Stimulated activated CD4-positive, alpha-beta T cell treated with anti-CD3 and anti-CD28 coated beads, Interleukin-4, amount 100 ng/mL, for 1 hour (primary cell): ENCODE measurements around the gene ZNF746.

Source experiments
- DNase-seq: peaks from one replicate; pipeline ENCODE4 v3.0.0-alpha.2; 2020

The ZNF746 gene

DNA sequence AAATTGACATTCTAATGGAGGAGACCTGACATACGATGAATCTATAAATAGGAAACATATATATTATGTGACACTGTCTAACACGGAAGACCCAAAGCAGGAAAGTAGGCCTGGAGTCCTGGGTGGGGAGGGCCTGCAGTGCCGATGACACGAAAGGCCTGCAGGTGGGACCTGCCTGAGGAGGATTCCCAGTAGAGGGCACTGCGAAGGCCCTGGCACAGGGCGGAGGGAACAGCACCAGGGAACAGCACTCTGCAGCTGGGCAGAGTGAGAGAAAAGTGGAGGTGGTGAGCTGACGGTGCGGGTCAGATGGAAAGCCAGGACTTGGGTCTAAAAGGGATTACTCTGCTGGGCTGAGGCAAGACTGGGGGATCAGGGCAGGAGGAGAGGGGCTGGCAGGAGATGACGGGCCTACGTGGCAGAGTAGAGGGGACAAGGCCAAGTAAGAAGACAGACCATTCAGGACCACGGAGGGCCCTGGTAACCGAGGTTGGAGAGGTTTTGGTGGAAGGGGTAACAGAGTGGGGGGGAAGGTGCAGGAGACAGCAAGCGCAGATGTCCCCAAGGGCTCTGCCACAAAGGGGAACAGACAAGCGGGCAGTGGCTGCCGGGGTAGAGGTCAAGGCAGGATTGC, 8.1 kb downstream of the ZNF746 start:
- no peak for DNase-seq

DNA sequence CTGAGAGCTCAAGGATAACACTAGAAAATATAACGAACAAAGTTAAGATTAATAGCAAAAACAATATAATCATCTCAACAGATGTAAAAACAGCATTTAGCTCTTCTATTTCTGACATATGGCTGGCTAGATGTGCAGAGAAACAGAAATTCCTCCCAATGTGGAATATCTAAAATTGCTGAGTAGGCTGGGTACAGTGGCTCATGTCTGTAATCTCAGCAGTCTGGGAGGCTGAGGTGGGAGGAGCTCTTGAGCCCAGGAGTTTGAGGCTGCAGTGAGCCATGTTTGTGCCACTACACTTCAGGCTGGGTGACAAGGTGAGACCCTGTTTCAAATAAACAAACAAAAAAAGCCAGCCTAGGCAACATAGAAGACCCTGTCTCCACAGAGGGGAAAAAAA, 18.0 kb downstream of the ZNF746 start:
- DNase-seq = no peak

DNA sequence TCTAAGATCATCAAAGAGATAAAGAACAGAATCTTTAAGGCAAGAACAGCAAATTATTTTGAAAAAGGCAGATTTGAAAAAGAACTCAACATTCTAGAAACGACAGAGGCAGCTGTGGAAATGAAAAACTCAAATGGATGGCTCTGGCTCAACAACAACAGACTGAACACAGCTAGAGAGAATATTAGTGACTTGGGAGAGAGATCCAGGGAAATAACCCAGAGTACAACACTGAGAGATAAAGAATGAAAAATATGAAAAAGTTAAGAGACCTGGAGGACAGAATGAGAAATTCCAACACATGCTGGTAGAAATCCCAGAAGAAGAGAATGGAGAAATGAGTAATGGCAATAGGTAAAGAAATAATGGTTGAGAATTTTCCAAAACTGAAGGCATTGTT, 18.9 kb downstream of the ZNF746 start:
- DNase-seq = no peak

DNA sequence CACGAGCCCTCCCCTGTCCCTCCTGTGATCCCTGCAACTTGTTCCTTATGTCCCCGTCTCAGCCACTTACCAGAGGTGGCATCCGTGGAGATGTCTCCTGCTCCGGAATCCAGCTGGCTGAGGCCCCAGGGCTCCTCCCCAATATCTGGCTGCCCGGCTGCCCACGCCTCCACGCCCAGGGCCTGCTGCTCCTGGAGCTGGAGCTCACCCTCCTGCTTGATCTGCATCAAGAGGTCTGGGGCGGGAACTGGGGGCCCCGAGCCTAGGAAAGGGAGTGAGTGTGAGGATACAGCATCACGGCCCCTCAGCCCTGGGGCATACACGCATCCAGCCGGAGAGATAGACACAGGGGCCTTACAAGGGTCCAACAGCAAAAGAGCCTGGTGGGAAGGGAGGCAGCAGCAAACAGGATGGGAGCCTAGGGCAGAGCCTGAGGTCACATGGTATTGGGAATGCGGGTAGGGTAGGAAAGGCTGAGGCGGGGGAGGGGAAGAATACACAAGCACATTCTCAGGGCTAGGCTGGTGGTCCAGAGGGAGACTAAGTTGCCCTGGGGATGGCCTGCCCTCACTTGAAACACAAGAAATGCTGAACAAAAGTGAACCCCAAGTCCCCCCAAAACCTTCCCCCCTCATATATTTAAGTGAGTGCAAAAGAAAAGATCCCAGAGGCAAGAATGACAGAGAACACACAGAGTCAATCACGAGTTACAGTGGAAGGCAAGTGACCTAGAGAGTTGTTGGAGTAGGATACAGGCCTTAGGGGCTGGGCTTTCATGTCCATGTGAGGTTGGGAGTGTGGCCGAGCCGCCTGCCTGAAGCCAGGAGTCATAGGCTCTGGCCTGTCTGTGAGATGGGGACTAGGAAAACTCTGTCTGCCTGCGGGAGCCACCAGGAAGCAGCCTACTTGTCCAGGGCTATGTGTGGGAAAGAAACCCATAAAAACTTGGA, 19.8 kb downstream of the ZNF746 start:
- DNase-seq = no peak

DNA sequence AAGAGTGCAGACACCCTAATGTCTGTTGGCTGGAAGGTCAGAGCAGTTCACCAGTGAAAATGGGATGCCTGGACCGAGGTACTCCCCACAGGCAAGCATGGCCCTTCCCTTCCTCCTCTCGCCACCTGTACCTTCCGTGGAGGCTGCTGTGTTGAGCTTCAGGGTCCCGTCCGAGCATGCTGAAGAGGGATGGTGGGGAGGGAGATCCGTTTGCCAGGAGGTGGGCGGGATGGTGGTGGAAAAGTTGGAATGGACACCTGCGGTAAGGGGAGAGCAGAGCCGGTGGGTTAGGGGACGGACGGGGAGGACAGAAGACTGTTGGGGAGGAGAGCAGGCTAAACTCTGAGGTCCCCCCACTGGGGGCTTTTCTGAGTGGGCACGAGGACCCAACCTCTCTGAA, 20.8 kb downstream of the ZNF746 start:
- DNase-seq = no peak

DNA sequence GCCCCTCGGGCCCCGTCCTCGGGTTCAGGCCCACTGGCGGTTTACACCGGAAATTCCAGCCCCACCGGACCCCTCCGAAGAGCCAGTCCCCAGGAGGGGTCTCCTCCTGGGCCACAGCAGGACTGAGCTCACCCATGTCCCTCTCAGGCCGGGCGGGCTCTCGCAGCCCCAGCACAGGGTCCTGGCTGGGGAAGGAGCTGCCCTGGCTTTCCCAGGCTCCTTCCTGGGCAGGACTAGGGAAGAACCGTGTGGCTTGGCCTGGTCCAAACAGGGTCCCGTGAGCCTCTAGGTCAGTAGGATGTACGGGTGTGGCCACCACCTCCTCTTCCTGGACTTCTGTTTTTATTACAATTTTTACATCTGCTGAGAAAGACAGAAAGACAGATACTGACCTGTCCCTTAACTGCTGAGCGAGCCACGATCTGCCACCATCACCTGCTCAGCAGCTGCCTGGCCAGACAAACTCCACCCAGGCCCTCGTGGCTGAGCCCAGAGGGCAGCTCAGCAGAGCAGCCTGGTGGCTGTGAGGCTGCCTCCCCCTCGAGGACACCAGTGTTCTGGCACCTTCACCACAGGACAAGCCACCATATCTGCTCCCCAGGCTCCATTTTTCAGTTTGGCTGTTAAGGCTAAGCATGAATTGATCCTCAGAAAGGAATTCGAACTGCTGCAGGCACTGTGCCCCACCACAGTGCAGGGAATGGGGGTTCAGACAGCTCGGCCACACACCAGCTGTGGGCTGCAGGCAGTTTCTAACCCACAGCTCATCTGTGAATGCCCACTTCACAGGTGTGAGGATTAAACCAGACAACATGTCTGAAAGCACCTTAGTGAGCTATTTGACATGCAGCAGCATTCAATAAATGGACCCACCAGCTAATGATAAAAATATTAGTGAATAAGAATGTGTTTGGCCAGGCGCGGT, 22.2 kb downstream of the ZNF746 start:
- no peak for DNase-seq

DNA sequence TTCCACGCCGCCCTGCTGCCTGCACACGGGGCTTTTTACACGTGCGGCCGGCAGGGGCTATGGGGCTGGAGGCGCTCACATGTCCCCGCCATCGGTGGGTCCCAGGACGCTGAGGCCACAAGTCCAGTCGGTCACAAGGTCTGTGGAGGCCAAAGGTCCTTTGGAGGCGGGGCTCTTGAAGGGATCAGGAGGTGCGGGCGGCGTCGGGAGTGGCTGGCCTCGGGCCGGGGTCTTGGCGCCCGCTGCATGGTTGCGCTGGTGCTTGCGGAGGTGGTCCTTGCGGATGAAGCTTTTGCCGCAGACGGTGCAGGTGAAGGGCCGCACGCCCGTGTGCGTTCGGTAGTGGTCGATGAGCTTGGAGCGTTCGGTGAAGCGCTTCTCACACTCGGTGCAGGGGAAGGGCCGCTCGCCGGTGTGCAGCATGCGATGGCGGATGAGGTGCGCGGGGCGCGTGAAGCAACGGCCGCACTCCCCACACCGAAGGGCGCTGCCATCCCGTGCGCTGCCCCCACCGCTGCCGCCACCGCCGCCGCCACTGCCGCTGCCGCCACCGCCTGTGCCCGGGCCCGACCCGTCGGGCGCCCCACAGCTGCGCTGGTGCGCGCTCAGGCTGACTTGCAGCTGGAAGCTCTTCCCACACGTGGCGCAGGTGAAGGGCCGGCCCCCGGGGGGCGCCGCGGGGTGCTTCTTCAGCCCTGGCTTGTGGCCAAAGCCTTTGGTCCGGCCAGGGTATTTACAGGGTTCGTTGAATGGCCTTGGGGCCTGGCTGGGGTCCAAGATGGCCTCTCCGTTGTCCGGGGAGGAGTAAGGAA, 23.1 kb downstream of the ZNF746 start:
- no peak for DNase-seq

DNA sequence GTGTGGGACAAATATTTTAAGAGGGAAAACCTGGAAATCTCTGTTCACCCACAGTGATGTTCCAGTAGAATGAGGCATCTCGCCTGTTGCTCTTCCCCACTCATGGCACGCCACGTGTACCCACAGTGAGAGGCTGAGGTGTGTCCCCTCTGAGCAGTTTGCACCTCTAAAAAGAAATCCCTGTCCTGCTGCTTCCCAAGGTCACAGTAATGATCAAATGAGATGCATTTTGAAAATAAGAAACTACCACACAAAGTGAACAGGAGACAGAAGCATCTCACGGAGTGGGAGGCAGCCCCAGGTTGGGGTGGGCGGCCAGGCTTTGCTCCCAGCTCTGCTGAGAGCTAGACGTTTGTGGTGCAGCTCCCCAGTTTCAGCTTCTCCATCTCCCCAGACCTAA, 24.4 kb downstream of the ZNF746 start:
- DNase-seq = no peak

DNA sequence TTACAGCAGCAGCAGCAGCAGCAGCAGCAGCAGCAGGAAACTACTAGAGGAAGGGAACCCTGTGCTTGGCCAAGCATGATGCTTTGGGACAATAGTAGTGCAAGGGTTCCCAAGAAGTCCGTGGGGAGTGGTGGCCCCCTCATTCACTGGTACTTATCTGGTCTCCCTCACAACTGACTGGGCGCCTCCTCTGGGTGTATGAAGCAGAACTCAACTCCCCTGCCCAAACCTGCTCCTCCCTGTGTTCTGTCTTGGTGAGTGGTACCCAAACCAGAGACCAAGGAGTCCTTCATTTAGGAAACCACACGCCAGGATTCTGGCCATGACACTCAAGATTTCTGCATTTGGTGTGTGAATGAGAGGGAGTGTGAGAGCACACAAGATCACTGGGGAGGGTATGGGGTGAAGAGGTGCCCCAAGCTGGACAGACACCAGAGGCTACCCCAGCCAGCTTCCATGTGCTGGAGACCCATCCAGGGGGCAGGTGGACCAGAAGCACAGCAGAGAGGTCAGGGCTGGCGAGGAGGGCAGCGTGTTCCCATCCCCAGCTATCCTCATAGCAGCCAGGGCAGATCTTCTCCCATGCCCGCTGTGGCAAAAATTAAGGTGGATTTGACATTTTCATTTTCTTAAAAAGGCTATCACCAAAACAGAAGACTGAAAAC, 26.2 kb downstream of the ZNF746 start:
- DNase-seq = no peak

DNA sequence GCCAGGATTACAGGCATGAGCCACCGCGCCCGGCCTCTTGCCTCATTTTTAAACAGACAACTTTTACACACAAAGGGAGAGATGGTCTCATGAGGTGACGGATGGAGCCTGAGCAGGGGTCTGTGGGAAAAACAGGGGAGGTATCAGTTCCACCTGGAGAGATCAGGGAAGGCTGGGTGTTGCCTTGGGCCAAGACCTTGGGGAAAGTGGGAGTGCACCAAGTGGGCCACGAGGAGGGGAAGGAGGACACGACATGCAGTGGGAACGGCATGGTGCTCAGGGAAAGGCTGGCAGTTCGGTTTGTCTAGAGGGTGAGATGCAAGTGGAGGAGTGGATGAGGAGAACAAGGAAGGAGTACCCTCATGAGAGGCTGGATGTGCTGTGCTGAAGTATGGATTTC, 27.8 kb downstream of the ZNF746 start:
- DNase-seq = no peak

DNA sequence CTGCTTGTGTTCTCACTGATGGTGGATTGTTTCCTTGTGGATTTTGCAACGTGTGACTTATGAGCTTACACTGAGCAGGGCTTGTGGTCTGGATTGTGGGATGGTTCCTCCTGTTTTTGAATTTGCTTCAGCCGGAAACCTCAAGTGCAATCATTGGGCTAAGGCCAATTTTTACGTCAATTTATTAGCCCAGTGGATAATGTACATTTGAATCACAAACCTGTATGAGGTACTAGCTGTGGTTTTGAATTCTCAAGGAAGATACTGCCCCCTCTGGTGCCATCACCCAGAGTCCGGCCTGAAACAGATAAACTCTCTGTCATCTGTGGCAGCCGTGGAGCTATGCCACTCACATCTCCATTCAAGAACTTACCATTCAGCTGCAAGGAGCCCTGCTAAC, 29.4 kb downstream of the ZNF746 start:
- DNase-seq = no peak

DNA sequence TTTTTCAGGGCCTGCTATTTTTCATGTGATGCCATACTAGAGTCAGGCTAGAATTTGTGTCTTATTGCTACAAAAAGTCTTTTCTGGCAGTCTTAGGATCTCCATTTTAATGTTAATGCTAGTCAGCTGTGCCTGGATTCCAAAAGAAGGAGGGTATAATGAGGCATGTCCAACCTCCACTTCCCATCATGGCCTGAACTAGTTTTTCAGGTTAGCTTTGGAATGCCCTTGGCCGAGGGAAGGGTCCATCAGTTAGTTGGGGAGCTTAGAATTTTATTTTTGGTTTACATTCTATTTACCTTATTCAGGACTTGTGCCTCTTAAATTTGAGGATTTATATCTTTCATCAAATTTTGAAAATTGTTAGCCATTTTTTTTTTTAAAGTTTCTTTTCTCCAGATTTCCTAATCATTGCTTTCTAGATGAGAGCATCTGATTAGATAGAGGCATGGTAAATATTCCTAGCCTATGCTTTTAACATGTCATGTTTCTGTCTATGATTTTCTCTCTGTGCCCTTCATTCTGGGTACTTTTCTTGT, 30.2 kb downstream of the ZNF746 start:
- no peak for DNase-seq

DNA sequence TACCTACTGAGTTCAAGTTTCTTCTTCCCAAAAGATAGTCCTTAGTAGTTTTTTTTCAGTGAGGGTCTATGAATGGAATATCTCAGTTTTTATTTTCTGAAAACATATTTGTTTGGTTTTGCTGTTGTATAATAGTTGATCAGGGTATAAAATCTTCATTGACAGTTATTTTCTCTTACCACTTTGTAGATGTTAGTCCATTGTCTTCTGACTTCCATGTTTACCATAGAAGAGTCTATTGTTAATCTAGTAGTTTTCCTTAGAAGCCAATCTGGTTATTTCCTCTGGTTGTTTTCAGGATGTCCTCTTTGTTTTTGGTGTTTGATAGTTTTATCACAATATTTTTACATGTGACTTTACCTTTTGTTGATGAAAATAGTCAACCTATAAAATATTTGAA, 31.2 kb downstream of the ZNF746 start:
- no peak for DNase-seq

DNA sequence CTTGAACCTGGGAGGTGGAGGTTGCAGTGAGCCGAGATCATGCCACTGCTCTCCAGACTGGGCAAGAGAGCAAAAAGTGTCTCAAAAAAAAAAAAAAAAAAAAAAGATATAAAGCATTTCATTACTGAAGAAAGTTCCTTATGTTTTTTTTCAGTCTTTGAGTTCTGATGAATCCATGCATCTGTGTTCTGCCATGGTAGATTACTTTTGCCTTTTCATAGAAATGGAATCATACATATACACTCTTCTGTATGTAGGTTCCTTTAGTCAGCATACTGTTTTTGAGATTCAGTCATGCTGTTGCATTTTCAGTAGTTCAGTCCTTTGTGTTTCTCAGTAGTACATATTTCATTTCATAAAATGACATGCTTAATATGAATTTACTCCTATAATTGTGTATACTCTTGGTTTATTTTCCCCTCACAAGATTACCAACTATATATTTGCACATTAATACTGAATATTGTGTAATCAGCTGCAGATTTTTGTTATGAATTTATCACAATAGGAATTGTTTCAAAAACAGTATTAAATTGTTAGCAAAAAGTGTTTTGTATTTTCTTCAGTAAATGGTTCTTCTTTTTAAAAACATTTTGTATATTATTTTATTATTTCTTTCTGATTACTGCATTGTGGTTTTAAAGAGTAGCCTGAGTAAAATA, 34.0 kb downstream of the ZNF746 start:
- DNase-seq = no peak

DNA sequence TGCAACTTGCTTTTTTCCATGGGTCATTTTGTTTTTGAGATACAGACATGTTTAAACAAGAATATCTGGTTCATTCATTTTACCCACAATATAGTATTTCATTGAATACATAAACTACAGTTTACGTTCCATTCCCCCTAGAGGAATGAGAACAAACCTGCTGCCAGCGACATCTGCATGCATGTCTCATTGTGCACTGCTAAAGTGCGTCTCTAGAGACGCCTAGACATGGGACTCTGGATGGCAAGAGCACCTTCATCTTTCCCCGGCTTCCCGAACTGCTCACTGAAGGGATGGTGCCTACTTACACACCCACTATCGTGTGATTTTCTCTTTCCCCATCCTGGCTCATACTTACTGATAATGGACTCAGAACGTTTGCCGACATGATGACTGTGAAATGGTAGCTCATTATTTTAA, 35.5 kb downstream of the ZNF746 start:
- no peak for DNase-seq

DNA sequence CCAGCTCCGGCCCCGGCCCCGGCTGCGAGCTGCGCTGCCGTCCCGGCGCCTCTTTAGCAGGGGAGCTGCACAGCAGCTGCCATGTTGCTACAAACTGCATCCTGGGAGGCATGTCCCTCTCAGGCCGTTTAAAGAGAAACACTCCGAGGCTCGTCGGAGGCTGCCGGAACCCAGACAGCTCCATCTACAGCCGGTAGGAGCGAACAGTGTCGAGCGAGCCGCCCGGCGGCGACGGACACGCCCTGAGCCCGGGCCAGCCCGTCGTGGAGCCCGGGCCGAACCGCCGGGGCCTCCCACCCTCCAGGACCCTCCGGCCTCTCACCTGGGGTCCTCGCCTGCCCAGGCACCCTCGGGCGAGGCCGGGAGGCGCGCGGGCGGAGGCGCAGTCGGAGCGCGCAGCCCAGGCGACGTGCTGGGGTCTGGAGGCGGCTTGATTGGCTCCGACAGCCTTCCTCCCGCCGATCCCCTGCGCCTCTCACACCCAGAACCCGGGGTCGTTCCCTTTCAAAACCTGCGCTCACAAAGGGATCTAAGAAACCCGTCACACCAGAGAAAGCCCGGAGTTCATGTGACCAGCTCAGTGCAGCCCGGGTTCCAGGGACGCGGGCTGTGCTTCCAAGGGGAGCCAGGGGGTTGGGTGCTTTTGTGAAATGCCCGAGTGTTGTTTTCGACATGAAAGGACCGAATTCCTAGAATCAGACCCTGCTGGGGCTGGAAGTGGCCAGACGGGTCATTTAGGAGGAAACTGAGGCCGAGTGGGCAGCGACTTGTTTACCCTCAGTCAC, 36.9 kb downstream of the ZNF746 start, which contains the start of gene ZNF777:
Gene ZNF777 (minus strand): TSS at position 570 of the 785 bp plus-strand sequence. CDS start 5,040 bp downstream, outside the sequence.
- DNase-seq = peak; percentile 81

DNA sequence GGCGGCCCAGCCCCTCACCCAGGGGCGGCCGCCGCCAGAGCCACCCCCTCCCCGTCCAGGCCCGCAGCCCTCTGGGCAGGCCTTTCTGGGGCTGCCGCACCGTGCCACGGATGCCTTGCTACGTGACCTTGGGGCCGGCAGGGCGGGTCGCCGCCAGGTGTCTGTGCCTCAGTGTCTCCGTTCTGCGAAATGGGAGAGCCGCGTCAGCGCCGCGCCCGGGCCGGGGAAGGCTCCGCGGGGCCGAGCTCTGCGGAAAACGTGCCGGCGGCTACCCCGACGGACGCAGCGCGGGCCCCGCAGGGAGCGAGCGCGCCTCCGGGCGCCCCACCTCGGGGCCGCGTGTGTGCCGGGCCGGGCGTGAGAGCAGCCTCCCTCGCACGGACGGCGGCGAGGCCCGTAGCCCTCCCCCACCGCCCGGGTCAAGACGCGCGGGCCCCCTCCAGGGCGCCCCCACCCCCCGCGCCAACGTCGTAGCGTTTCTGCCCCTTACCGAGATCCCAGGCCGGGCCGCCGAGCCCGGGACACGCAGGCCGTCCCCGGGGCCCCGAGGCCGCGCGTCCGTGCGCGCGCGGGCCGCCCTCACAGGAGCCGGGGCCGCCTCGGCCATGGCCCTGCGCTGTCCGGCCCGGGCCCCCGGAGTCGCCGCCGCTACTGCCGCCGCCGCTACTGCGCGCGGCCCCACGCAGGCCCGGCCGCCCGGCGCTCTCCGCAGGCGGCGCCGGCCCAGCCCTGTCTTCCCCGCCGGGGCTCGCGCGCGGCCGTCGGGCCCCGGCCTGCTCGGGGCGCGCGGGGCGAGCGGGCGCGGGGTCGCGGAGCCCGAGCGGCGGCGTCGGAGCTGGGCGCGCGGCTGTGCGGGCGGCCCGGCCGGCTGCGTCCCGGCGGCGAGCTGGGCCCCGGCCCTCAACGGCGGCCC, 37.8 kb downstream of the ZNF746 start:
- DNase-seq = peak; percentile 18

DNA sequence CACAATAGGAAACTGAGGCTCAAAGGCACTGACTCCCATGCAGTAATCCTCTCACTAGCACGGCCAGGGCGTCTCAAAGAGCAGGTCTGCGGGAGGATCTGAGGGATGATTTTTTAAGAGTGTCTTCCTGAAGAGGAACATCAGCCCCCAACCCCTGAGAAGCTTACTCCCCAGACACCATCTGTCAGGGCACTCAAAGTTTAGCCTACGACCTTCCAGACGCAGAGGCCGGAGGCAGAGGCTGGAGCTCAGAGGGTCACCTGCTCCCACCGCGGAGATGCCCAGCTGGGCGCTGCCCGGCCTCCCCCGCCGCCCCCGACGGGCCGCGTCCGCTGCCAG, 38.4 kb downstream of the ZNF746 start:
- no peak for DNase-seq

DNA sequence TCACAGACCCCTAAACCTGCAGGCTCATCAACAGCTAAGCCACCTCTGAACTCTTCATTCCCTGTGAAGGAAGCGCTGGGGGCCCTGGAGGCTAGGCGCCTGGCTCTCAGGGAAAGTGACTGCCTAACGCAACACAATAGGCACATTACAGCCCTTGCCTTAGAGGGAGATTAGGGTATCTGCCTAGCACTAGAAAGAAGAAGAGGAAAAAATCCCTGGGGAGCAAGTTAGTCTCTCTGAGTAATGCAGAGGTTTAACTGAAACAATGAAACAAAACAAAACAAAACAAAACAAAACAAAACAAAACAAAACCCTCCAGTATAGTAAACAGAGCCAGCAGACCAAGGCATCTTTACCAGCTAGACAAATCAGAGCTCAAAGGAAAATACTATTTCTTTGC, 39.4 kb downstream of the ZNF746 start:
- DNase-seq = no peak
